HG03175 (cell line): Measurements from ENCODE around the gene CLRN1.

Experiments
- ATAC-seq: cut with Tn5 transposase; IDR thresholded peaks from one replicate; pipeline ENCODE4 v1.9.1; 2021; ENCODE audit warnings: mild to moderate bottlenecking, moderate library complexity; ENCODE audit not compliant: unreplicated experiment

CLRN1 gene

DNA sequence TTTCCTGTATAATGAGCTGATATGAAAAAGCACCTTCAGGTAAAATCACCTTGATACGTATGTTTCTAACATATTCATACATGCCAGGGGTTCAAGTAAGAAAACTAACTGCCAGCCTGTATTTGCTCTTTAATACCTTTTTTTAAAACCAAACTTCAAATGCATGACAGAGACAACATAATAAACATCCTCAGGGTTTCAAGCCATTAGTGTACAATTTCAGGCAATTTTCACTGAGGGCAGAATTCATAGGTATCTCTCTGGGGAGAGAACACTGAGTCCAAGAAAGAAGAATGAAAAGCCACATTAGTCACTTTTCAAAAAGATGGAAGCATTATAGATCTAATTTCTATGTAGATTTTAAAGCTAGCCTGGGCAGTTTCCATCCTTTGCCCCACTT, 94.2 kb downstream of the CLRN1 start:
- ATAC-seq = no peak

GRCh38 chr3:150877303-150877702, 95.2 kb downstream of the CLRN1 start:
- ATAC-seq = no peak

- no peak for ATAC-seq
Measured at GRCh38 chr3:150876611-150877265, 95.8 kb downstream of the CLRN1 start.
